Neural progenitor cell (in vitro differentiated cells): ENCODE results near the gene TRAPPC2L. TPM values are rescaled to one million over a fixed set of nuclear protein-coding genes. Genes with fewer than 3 reads are reported as not detected.

Source experiments
- DNase-seq: peaks from one replicate; pipeline ENCODE4 v3.0.0-alpha.2; 2016; ENCODE audit warnings: low spot score
- H2AFZ ChIP-seq: fragments of 200-600 bp; sonication (generic); replicated peaks from 2 replicates; pipeline ENCODE4 v1.6.1; 2016; ENCODE audit warnings: antibody characterized with exemption
- H3F3A ChIP-seq: fragments of 200-600 bp; sonication (generic); 2 replicates; pipeline ENCODE4 v1.6.1; 2016; ENCODE audit warnings: antibody characterized with exemption, low read depth
- H3K27ac ChIP-seq: fragments of 200-600 bp; sonication (generic); 2 replicates; pipeline ENCODE4 v1.5.1; 2016; ENCODE audit warnings: mild to moderate bottlenecking
- H3K27me3 ChIP-seq: fragments of 200-600 bp; sonication (generic); 2 replicates; pipeline ENCODE4 v1.6.1; 2016; ENCODE audit warnings: mild to moderate bottlenecking, moderate library complexity
- H3K36me3 ChIP-seq: fragments of 200-600 bp; sonication (generic); 2 replicates; pipeline ENCODE4 v1.5.1; 2016
- H3K4me1 ChIP-seq: fragments of 200-600 bp; sonication (generic); 2 replicates; pipeline ENCODE4 v1.6.1; 2016; ENCODE audit warnings: mixed run types
- H3K4me2 ChIP-seq: fragments of 200-600 bp; sonication (generic); 2 replicates; pipeline ENCODE4 v1.6.1; 2016
- H3K4me3 ChIP-seq: fragments of 200-600 bp; sonication (generic); 2 replicates; pipeline ENCODE4 v1.5.1; 2016
- H3K79me2 ChIP-seq: fragments of 200-600 bp; sonication (generic); 2 replicates; pipeline ENCODE4 v1.6.1; 2016; ENCODE audit warnings: low read depth
- H3K9ac ChIP-seq: fragments of 200-600 bp; sonication (generic); 2 replicates; pipeline ENCODE4 v1.6.1; 2016
- H3K9me3 ChIP-seq: fragments of 200-600 bp; sonication (generic); 2 replicates; pipeline ENCODE4 v1.5.1; 2016; ENCODE audit warnings: low read depth
- H4K20me1 ChIP-seq: fragments of 200-600 bp; sonication (generic); 2 replicates; pipeline ENCODE4 v1.6.1; 2016; ENCODE audit warnings: low read depth
- H3K27ac Mint-ChIP-seq: 3 replicates; pipeline ENCODE4 v1.8.0; 2021; ENCODE audit warnings: mixed read lengths
- H3K27me3 Mint-ChIP-seq: 2 replicates; pipeline ENCODE4 v1.8.0; 2022; ENCODE audit warnings: low read depth, mild to moderate bottlenecking, inconsistent platforms, moderate library complexity, mixed read lengths; ENCODE audit not compliant: insufficient read depth
- H3K36me3 Mint-ChIP-seq: 3 replicates; pipeline ENCODE4 v1.8.0; 2021; ENCODE audit warnings: mixed read lengths
- H3K4me1 Mint-ChIP-seq: 3 replicates; pipeline ENCODE4 v1.8.0; 2021; ENCODE audit warnings: mixed read lengths
- H3K4me3 Mint-ChIP-seq: 3 replicates; pipeline ENCODE4 v1.8.0; 2021; ENCODE audit warnings: mild to moderate bottlenecking, moderate library complexity, mixed read lengths
- H3K9me3 Mint-ChIP-seq: 3 replicates; pipeline ENCODE4 v1.8.0; 2020; ENCODE audit warnings: mixed read lengths
- CTCF ChIP-seq: fragments of 200-600 bp; sonication (generic); IDR thresholded peaks from 2 replicates; pipeline ENCODE4 v1.5.1; 2017; ENCODE audit warnings: antibody characterized with exemption, mild to moderate bottlenecking
- EZH2 ChIP-seq: fragments of 200-600 bp; sonication (generic); IDR thresholded peaks from 2 replicates; pipeline ENCODE4 v1.6.1; 2017; ENCODE audit warnings: antibody characterized with exemption, mild to moderate bottlenecking, moderate library complexity
- EZH2phosphoT487 ChIP-seq: fragments of 200-600 bp; sonication (generic); IDR thresholded peaks from 2 replicates; pipeline ENCODE4 v1.6.1; 2017; ENCODE audit warnings: antibody characterized with exemption
- total RNA-seq: library from RNA; depleted of rRNA; stranded (reverse); fragments of >200 nt; gene quantifications from 2 replicates; pipeline ENCODE4 v1.2.3, GENCODE V29; 2015; ENCODE audit warnings: low replicate concordance

The TRAPPC2L gene
- total RNA-seq, 1 donor from 2014 or later = 31.8 TPM

- no peak for DNase-seq
- no peak overlapping the region for H3K27ac ChIP-seq
- Mint-ChIP-seq H3K4me3 (no peak overlapping the region), H3K36me3 (no peaks in the 10 kb centered on the region), H3K4me1 (peaks cover 26% of the 10 kb centered on the region), H3K27ac (no peak overlapping the region), H3K9me3 (no peaks in the 10 kb centered on the region), H3K27me3 (peaks cover 9% of the 10 kb centered on the region)
- H3K79me2 ChIP-seq = no peaks in the 10 kb centered on the region
- no peaks in the 10 kb centered on the region for H3K36me3 ChIP-seq
- H2AFZ ChIP-seq = no peak overlapping the region
- H3K9ac ChIP-seq = no peak overlapping the region
- H3K4me2 ChIP-seq = no peak overlapping the region
- TF ChIP-seq CTCF = no peak
- H3K4me3 ChIP-seq = no peak overlapping the region
- no peaks in the 10 kb centered on the region for H3K27me3 ChIP-seq
- H4K20me1 ChIP-seq = no peaks in the 10 kb centered on the region
- H3K4me1 ChIP-seq = peaks cover 6% of the 10 kb centered on the region
- no peaks in the 10 kb centered on the region for H3K9me3 ChIP-seq
- peaks cover 2% of the 10 kb centered on the region for H3F3A ChIP-seq
Observed at GRCh38 chr16:88909431-88910210, 52.7 kb downstream of the TRAPPC2L start.

DNA sequence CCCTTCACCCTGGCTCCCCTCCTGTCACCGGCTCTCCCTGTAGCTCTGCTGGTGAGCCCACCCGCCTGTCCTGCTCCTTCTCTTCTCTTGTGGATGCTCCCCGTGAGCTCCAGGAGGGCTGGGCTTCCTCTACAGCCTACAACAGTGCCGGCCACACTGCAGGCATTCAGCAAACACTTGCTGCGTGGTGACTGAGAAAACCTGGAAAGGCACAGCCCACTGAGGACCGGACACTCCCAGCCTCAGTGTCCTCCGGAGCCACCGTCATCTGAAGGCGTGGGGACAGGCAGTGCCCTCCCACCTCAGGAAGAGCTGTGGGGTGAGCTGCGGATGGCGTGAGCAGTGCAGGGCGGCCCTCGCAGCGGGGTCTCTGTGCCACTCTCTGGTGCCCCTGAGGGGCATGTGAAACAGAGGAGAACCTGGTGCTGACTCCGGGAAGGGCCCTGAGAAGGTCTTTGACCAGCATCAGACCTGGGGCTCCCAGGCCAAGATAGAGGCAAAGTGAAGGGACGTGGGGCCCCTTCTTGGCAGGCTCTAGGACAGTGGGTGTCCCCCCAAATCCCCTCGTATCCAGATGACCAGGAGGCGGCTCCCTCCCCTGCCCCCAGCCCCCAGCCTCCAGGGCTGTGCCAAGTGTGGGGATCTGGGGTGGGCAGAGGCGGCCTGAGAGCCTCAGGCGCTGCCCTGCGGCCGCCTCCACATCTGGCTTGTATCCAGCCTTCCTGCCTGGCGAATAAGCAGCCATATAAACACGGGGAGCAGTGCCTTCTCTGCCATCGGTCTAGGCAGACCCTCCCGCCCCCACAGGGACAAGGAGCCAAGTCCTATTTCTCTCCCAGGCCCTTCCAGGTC, 53.6 kb downstream of the TRAPPC2L start:
- Mint-ChIP-seq H3K4me1 (peaks cover 26% of the 10 kb centered on the region), H3K27me3 (peaks cover 9% of the 10 kb centered on the region), H3K27ac (peak overlapping the region; percentile 46), H3K9me3 (no peaks in the 10 kb centered on the region), H3K4me3 (no peak overlapping the region), H3K36me3 (no peaks in the 10 kb centered on the region)
- DNase-seq = no peak
- Histone ChIP-seq H3K4me1 (peaks cover 7% of the 10 kb centered on the region), H3K4me2 (no peak overlapping the region), H3K79me2 (no peaks in the 10 kb centered on the region), H3F3A (peaks cover 2% of the 10 kb centered on the region), H4K20me1 (no peaks in the 10 kb centered on the region), H2AFZ (no peak overlapping the region), H3K27me3 (no peaks in the 10 kb centered on the region), H3K27ac (no peak overlapping the region), H3K9me3 (no peaks in the 10 kb centered on the region), H3K4me3 (no peak overlapping the region), H3K36me3 (no peaks in the 10 kb centered on the region), H3K9ac (no peak overlapping the region)
- no peak for TF ChIP-seq EZH2phosphoT487
- TF ChIP-seq CTCF = no peak
- TF ChIP-seq EZH2 = no peak

DNA sequence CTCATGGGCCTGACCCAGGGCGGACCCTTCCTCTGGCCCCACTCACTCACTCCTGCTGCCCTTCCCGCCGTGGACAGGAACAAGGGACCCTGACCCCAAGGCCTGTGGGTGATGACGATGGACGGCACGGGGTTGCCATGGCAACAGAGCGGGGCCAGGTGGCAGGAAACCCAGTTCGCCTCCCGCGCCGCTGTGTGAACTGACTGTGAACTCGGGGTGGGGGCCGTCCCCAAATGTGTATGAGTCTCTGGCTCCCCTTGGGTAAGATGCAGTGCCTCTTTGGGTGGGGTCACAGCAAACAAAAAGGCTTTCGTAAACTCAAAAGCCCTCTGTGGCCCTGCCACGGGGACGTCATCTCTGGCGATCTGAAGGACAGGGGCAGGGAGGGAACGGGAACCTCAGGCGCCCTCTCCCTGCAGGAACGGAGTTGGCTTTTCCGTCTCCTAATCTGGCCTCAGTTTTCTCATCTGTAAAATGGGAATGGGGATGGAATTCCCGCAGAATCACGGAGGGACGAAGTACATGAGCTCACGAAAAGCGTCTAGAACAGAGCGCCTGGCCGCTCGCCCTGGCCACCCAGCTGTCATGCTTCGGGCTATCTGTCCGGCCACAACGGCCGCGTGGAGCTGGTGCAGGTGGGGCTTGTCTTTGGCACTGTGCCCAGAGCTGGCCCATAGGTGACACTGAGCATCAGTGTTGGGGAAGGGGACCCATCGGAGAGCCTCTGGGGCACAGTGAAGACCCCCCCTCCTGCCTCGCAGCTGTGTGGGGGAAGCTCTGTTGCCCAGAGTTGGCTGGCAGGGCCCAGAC, 54.4 kb downstream of the TRAPPC2L start:
- H3K27ac ChIP-seq = no peak overlapping the region

More for the DNA sequence above, 54.4 kb downstream of the TRAPPC2L start:
- TF ChIP-seq EZH2 (no peak), CTCF (no peak), EZH2phosphoT487 (no peak)
- Histone ChIP-seq H2AFZ (no peak overlapping the region), H3F3A (peaks cover 9% of the 10 kb centered on the region), H3K9me3 (no peaks in the 10 kb centered on the region), H3K4me2 (no peak overlapping the region), H3K4me3 (no peak overlapping the region), H3K9ac (no peak overlapping the region), H3K4me1 (peaks cover 7% of the 10 kb centered on the region), H4K20me1 (no peaks in the 10 kb centered on the region), H3K27me3 (no peaks in the 10 kb centered on the region), H3K79me2 (no peaks in the 10 kb centered on the region), H3K36me3 (no peaks in the 10 kb centered on the region)
- Mint-ChIP-seq H3K36me3 (no peaks in the 10 kb centered on the region), H3K9me3 (peaks cover 2% of the 10 kb centered on the region), H3K27ac (peak overlapping the region; percentile 50), H3K4me3 (no peak overlapping the region), H3K4me1 (peaks cover 28% of the 10 kb centered on the region), H3K27me3 (peaks cover 10% of the 10 kb centered on the region)
- DNase-seq = no peak
